Brain pericyte (primary cell): ENCODE results near the gene PLPPR3.

Source experiments
- DNase-seq: peaks from one replicate; pipeline ENCODE4 v3.0.0-alpha.2; 2012; ENCODE audit warnings: low read depth, low spot score

The PLPPR3 gene

DNA sequence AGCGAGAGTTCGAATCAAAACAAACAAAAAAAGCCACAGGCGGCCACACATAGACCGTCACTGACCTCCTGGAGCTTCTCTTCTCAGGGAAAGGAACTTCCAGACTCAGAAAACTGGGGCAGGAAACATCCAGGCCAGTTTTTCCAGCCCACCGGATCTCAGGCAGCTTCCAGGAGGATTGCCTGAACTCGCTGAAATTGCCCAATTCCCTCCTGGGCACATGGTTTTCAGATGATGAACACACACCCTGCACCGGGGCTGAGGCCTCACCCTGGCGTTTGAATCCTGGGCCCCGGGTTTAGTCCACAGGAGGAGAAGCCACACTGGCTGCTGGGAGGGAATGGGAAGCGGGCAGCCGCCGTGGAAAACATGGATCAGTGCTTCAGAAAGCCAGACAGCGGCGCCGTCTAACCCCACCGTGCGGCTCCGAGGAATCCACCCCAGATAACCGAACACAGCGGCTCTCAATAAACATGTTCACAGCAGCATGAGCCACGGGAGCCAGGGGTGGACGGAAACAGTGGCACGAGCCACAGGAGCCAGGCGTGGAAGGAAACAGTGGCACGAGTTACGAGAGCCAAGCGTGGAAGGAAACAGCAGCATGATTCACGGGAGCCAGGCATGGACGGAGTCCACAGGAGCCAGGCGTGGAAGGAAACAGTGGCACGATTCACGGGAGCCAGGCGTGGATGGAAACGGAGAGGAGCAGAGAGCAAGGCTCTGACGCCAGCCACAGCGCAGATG is 42.7 kb downstream of the PLPPR3 start:
- DNase-seq, result peak; percentile 90

DNA sequence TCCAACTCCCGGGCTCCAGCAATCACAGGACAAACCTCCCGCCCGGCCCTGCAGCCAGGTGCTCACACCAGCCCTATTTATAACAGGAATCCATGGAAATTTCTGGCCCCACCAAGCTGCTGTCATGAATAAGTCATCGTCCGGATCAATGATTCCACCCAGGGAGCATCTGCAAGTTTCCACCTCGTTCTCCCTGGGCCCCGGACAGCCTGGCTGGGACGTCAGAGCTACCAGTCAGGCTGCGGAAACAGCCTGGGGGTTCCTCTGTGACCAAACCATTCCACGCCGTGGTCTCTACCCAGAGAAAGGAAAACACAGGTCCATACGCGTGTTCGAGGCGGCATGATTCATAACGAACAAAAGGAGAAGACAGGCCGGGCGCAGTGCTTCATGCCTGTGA is 45.2 kb downstream of the PLPPR3 start:
- DNase-seq, result no peak

- no peak for DNase-seq
Measured at GRCh38 chr19:772730-773436, 48.9 kb downstream of the PLPPR3 start.

- no peak for DNase-seq
Measured at GRCh38 chr19:772063-772462, 49.7 kb downstream of the PLPPR3 start.

- DNase-seq, result no peak
Measured at GRCh38 chr19:771332-771785, 50.4 kb downstream of the PLPPR3 start.

DNA sequence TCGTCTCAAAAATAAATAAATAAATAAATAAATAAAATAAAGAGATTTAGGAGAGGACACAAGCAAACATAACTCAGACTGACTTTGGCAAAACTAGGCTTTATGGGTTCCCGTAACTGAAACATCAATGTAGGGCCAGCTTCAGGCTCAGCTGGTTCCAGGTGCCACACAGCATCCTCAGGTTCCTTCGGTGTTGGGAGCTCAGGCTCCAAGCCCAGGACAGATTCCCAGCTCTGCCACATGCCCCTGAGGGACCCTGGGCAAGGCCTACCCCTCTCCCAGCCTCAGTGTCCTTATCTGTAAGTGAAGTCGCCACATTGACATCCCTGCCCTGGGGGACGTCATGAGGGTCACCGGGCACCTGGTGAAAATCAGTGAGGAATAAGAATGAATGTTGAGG is 52.1 kb downstream of the PLPPR3 start:
- no peak for DNase-seq

- peak; percentile 43 for DNase-seq
Measured at GRCh38 chr19:768424-768823, 53.3 kb downstream of the PLPPR3 start.

DNA sequence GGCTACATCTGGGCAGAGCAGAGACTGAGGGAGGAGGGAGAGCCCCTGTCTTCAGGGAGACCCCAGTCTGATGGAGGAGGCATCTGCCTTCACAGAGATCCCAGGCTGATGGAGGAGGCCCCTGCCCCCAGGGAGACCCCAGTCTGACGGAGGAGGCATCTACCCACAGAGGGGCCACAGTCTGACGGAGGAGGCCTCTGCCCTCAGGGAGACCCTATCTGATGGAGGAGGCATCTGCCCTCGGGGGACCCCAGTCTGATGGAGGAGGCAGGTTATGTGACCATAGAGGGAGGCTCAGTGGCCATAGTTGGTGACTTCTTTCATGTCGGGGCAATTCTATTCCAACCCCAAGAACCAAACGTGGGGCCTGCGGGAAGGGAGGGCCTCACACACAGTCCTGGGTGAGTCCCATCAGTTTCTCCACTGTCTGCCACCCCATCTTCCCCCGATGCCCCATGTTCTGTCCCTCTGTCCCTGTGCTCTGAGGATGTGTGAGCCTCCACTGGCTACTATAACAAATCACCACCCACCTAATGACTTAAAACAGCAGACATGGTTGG is 56.5 kb downstream of the PLPPR3 start:
- DNase-seq, result no peak

DNA sequence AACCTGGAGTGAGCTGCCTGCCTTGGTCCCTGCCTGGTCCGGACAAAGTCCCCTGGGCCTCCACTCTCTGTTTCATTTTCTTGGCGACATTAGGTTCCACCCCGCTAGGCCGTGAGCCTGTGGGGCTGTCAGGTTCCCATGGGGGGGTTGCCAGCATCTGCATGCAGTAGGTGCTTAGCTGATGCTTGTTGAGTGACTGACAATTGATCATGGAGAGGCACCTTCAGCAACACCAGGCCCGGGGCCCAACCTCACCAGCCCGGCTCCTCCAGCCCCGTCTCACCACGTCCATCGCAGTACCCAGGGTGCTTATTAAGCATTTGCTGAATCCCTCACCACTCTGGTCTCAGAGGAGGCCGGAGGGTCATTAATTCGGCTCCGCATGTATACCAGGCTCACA is 57.5 kb downstream of the PLPPR3 start:
- no peak for DNase-seq

GRCh38 chr19:763869-764268 is 57.9 kb downstream of the PLPPR3 start:
- DNase-seq, result no peak

DNA sequence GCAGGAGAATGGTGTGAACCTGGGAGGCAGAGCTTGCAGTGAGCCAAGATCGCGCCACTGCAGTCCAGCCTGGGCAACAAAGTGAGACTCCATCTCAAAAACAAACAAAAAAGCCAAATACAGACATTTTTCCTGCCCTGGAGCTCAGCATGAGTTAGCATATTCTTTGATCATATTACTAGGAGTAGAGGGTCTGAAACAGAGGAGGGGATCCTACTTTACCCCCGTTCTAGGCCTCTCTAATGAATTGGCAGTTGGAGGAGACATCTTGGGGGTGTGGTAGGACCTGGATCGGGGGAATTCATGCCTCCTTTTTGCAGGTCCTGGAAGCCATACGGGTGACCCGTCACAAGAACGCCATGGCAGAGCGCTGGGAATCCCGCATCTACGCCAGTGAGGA is 58.6 kb downstream of the PLPPR3 start:
- no peak for DNase-seq
